Measurements from ENCODE around the gene NGF.

GRCh38 chr1:115324649-115325420 is 13.2 kb downstream of the NGF start:
- TF ChIP-seq POLR2A (IDR thresholded peaks at IDR 0.05) = no peak
- TF ChIP-seq CTCF (IDR thresholded peaks at IDR 0.05) = no peak

Measured in testis (tissue), 2 donors.